B cell (primary cell): ENCODE results near the gene PHF13. TPM values are rescaled to one million over a fixed set of nuclear protein-coding genes. Genes with fewer than 3 reads are reported as not detected.
A peak's percentile ranks its signal among the peaks of the same experiment; 100 is the strongest.

Experiments
- ATAC-seq: fragments of 200-7000 bp; cut with Tn5 transposase; one replicate; pipeline ENCODE4 v1.10.0; 2021; ENCODE audit warnings: low read depth, mild to moderate bottlenecking, moderate number of reproducible peaks, moderate library complexity
- CTCF ChIA-PET: fragments of 350-600 bp; sonication (Branson Sonifier 250); formaldehyde crosslinking; loops from one replicate; lab custom pipeline; 2021; ENCODE audit warnings: antibody characterized with exemption, inconsistent platforms; lab: Charles Lee
- POLR2A ChIA-PET: fragments of 350-600 bp; sonication (Branson Sonifier 250); formaldehyde crosslinking; loops from one replicate; lab custom pipeline; 2021; ENCODE audit warnings: antibody characterized with exemption; lab: Charles Lee
- DNase-seq: peaks from one replicate; pipeline ENCODE4 v3.0.0; 2013
- H2AFZ ChIP-seq: 2 replicates; pipeline ENCODE4 v1.6.1; 2012; ENCODE audit warnings: mild to moderate bottlenecking, low read depth, low read length; ENCODE audit not compliant: insufficient read depth, poor library complexity, severe bottlenecking
- H3K27ac ChIP-seq, 2 donors: 1 replicate in 1 of 2; 2 replicates in 1 of 2; pipeline ENCODE4 v1.5.1; 2012 to 2013; ENCODE audit warnings: low read length in 2 of 2, mild to moderate bottlenecking in 2 of 2, moderate library complexity in 1 of 2
- H3K27me3 ChIP-seq, 4 experiments: fragments of 200-600 bp in 1 of 4; sonication (generic) in 1 of 4; replicated peaks in 1 of 4; 1 replicate in 2 of 4; 2 replicates in 2 of 4; pipeline versions ENCODE4 v1.6.1 to v1.7.0; 2013 to 2016; ENCODE audit warnings: low read length in 3 of 4, mild to moderate bottlenecking in 2 of 4, mixed read lengths in 1 of 4, moderate library complexity in 1 of 4; ENCODE audit not compliant: insufficient read depth in 4 of 4, control insufficient read depth in 3 of 4; ENCODE audit errors: control extremely low read depth in 1 of 4
- H3K36me3 ChIP-seq, 2 experiments: replicated peaks in 1 of 2; 1 replicate in 1 of 2; 2 replicates in 1 of 2; pipeline versions ENCODE4 v1.6.1 to v1.7.1; 2013; ENCODE audit warnings: low read length in 1 of 2; ENCODE audit not compliant: insufficient read depth in 2 of 2, control insufficient read depth in 1 of 2; ENCODE audit errors: control extremely low read depth in 1 of 2, extremely low read depth in 1 of 2
- H3K4me1 ChIP-seq, 2 donors: fragments of 200-600 bp in 1 of 2; sonication (generic) in 1 of 2; 1 replicate in 1 of 2; 2 replicates in 1 of 2; pipeline versions ENCODE4 v1.5.1 to v1.6.1; 2013 to 2017; ENCODE audit warnings: low read length in 2 of 2; ENCODE audit not compliant: control insufficient read depth in 2 of 2, insufficient read depth in 2 of 2
- H3K4me2 ChIP-seq: replicated peaks from 2 replicates; pipeline ENCODE3; 2012; ENCODE audit warnings: mild to moderate bottlenecking, low read depth, low read length; ENCODE audit not compliant: poor library complexity, severe bottlenecking
- H3K4me3 ChIP-seq, 5 experiments: fragments of 200-600 bp in 1 of 5; sonication (generic) in 1 of 5; 1 replicate in 3 of 5; 2 replicates in 2 of 5; pipeline versions ENCODE4 v1.5.1 to v1.7.0; 2011 to 2016; ENCODE audit warnings: low read length in 4 of 5, mild to moderate bottlenecking in 4 of 5, low read depth in 2 of 5, control low read depth in 1 of 5, moderate library complexity in 1 of 5; ENCODE audit not compliant: insufficient read depth in 1 of 5; ENCODE audit errors: control extremely low read depth in 1 of 5, extremely low read depth in 1 of 5
- H3K79me2 ChIP-seq: fragments of 200-600 bp; sonication (generic); one replicate; pipeline ENCODE4 v1.6.0; 2016; ENCODE audit warnings: low read length; ENCODE audit not compliant: control insufficient read depth, insufficient read depth
- H3K9ac ChIP-seq: fragments of 200-600 bp; sonication (generic); 2 replicates; pipeline ENCODE4 v1.6.1; 2017; ENCODE audit warnings: mild to moderate bottlenecking, low read length, moderate library complexity
- H3K9me3 ChIP-seq, 3 donors: one replicate each; pipeline versions ENCODE4 v1.6.1 to v1.7.1; 2013; ENCODE audit warnings: low read length in 2 of 3; ENCODE audit not compliant: control insufficient read depth in 2 of 3, insufficient read depth in 1 of 3; ENCODE audit errors: control extremely low read depth in 1 of 3
- H4K20me1 ChIP-seq: 2 replicates; pipeline ENCODE4 v1.6.0; 2012; ENCODE audit warnings: mild to moderate bottlenecking, low read length; ENCODE audit not compliant: insufficient read depth, control insufficient read depth, poor library complexity, severe bottlenecking
- H3K27ac Mint-ChIP-seq: one replicate; pipeline ENCODE4 v1.8.0; 2021; ENCODE audit warnings: mixed read lengths
- H3K27me3 Mint-ChIP-seq: one replicate; pipeline ENCODE4 v1.8.0; 2021; ENCODE audit warnings: mixed read lengths
- H3K4me1 Mint-ChIP-seq: one replicate; pipeline ENCODE4 v1.8.0; 2021; ENCODE audit warnings: mixed read lengths
- H3K4me3 Mint-ChIP-seq: one replicate; pipeline ENCODE4 v1.8.0; 2021; ENCODE audit warnings: mixed read lengths
- H3K9me3 Mint-ChIP-seq: one replicate; pipeline ENCODE4 v1.8.0; 2022; ENCODE audit warnings: mixed read lengths; ENCODE audit not compliant: insufficient read depth
- EZH2 ChIP-seq: IDR thresholded peaks from 2 replicates; pipeline ENCODE4 v1.6.1; 2012; ENCODE audit warnings: borderline replicate concordance, low read depth, mild to moderate bottlenecking, moderate library complexity, low read length; ENCODE audit not compliant: insufficient read depth, poor library complexity, severe bottlenecking
- WGBS: methylation state at CpG from one replicate; pipeline ENCODE4 v1.1.5; 2013; ENCODE audit warnings: missing lambda C conversion rate; ENCODE audit not compliant: insufficient coverage; 5-methylcytosine and 5-hydroxymethylcytosine counted together
- intact Hi-C: fragments of 100-400 bp; cut with micrococcal nuclease; formaldehyde crosslinking; loops from one replicate; pipeline ENCODE4 v1.10.0; 2022
- polyA plus RNA-seq: library from polyadenylated mRNA; depleted of rRNA; stranded (reverse); fragments of >200 nt; gene quantifications from 2 replicates; pipeline ENCODE4 v1.2.3, GENCODE V29; 2012
- total RNA-seq, 2 donors: library from RNA; stranded (reverse); fragments of 120-200 nt in 1 of 2; gene quantifications; 1 replicate in 1 of 2; 2 replicates in 1 of 2; pipeline versions ENCODE4 v1.2.3 to v1.2.4, GENCODE V29; 2013 to 2022
- TF ChIP-seq, protein P1 (sequence below): fragments of 200-600 bp; IDR thresholded peaks from one replicate; pipeline ENCODE4 v1.8.0; 2022; ENCODE audit warnings: antibody characterized with exemption, mild to moderate bottlenecking

Gene PHF13
- total and polyA plus RNA-seq, 2 donors (not counting 1 experiment from before 2014, with no cell fraction given): 5.3 to 11.0 TPM

DNA sequence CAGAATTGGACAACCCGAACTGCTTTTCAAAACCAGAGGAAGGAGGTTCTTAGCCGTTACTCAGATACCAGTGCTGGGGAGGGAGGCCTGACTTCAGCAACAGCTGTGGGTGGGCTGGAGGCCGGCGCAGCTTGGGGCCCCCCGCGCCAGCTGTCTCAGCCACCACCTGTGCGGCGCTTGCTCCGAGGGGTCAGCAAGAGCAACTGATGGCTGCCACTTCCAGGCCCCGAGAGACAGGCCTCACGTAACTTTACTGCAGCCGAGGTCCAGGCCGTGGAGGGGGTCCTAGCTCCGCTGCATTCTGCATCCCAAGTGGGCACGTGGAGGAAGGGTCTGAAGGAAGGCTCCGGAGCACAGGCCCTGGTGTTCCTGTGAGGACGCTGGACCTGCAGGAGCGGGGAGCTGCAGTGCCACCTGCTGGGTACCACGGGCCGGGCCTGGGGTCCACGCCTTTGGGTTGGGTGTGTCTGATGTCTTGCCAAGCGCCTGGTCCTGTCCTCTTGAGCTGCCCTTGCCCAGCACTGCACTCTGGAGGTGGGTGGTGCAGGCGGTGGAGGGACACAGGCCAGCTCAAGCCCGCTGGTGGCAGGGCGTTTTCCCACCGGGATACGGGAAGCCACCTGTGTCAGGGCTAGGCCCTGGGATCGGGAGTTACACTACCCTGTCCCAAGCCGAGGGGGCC is 21.0 kb downstream of the PHF13 start:
- no peak overlapping the region for H3K4me2 ChIP-seq
- Mint-ChIP-seq H3K27ac (no peak overlapping the region), H3K9me3 (no peaks in the 10 kb centered on the region), H3K27me3 (no peaks in the 10 kb centered on the region), H3K4me3 (no peak overlapping the region), H3K4me1 (peaks cover under 1% of the 10 kb centered on the region)
- ChIA-PET CTCF (interaction anchor here (0.9 to 2.2 kb wide), 4 partner anchors 11 to 151 kb away, joined by 3 to 7 read pairs (median 6); partner anchors contain the start of genes NOL9 and TAS1R1), POLR2A (interaction anchor here (0.6 kb wide), 1 partner anchor 31 kb away, joined by 3 read pairs; no protein-coding TSS in a partner anchor)
- ATAC-seq (peak; percentile 28), DNase-seq (peak; percentile 47)
- peaks cover 7% of the 10 kb centered on the region for H4K20me1 ChIP-seq
- peaks cover 1 to 57% of the 10 kb centered on the region in 2 experiments for H3K36me3 ChIP-seq
- H3K27me3 ChIP-seq: no peaks in the 10 kb centered on the region
- H3K79me2 ChIP-seq: peaks cover 3% of the 10 kb centered on the region
- H3K4me1 ChIP-seq: no peaks in the 10 kb centered on the region
- TF ChIP-seq, protein P1, sequence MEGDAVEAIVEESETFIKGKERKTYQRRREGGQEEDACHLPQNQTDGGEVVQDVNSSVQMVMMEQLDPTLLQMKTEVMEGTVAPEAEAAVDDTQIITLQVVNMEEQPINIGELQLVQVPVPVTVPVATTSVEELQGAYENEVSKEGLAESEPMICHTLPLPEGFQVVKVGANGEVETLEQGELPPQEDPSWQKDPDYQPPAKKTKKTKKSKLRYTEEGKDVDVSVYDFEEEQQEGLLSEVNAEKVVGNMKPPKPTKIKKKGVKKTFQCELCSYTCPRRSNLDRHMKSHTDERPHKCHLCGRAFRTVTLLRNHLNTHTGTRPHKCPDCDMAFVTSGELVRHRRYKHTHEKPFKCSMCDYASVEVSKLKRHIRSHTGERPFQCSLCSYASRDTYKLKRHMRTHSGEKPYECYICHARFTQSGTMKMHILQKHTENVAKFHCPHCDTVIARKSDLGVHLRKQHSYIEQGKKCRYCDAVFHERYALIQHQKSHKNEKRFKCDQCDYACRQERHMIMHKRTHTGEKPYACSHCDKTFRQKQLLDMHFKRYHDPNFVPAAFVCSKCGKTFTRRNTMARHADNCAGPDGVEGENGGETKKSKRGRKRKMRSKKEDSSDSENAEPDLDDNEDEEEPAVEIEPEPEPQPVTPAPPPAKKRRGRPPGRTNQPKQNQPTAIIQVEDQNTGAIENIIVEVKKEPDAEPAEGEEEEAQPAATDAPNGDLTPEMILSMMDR: peak; percentile 30
- TF ChIP-seq EZH2: no peak
- WGBS: 85% methylated on average over 29 of the region's 29 CpGs
- H3K27ac ChIP-seq: no peak overlapping the region
- H2AFZ ChIP-seq: no peak overlapping the region
- no peak overlapping the region for H3K4me3 ChIP-seq
- intact Hi-C loops: no loop called here
- no peak overlapping the region for H3K9ac ChIP-seq
- H3K9me3 ChIP-seq: no peaks in the 10 kb centered on the region
